GM12873 (cell line): ENCODE measurements around the gene F11R.

ENCODE experiments used
- CTCF ChIP-seq: IDR thresholded peaks from 2 replicates; pipeline ENCODE4 v1.5.1; 2012; ENCODE audit warnings: low read depth, mild to moderate bottlenecking, moderate library complexity, low read length, control low read depth; ENCODE audit not compliant: insufficient read depth; ENCODE audit errors: missing control alignments

The F11R gene

GRCh38 chr1:161018631-161018930 is 2.4 kb downstream of the F11R start:
- no peak for TF ChIP-seq CTCF

DNA sequence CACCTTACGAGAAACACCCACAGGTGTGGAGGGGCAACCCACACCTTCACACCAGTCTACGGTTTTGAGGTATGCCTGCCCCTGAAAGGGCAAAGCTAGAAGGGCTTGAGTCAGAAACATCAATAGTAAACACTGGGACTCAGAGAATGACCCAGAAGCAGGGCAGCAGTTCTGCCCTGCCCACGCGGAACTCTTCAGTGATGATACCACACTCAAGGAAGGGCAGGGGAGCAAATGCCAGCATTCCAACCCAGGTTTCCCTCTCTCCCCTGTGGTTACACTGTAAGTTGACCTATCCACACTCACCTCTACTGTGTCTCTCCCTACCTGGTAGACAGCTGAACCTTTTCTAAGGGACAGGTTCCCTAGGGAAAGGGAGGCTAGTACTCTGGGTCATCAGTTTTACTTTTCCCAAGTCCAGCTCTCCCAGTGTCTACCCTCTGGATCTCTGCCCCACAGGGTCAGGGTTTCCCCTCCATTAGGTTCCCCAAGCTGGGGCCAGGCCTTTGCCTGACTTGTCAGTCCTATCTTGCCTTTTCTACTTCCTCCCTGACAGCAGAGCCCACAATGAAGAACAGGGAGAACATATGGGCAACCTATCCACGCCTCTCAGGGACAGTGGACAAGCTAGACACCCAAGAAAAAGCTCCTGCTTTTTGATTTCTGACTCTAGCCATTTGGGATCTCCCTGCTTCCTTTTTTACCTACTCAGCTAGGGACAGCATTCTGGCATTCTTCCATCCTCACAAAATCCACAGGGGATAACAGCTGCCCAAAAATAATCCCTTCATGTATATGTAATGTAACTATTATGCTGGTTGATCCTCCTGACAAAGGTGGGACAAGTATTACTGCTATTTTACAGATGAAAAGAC is 3.0 kb downstream of the F11R start:
- TF ChIP-seq CTCF: no peak

- no peak for TF ChIP-seq CTCF
Observed at GRCh38 chr1:161013488-161014230, 7.3 kb downstream of the F11R start.

DNA sequence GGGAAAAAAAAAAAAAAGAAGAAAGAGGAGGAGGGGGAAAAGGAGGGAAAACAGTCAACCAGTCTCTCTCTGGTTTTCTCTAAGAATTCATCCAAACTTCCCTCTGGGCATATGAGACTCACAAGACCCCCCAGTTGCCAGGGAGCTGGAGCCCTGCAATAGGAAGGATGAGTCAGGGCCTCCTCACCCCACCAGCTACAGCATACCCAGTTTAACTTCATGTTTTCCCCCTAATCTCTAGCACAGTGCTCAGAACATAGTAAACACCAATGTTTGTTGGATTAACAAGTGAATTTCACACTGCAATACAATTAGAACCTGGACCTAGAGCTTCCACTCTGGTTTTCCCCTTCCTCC is 7.8 kb downstream of the F11R start:
- TF ChIP-seq CTCF: no peak

DNA sequence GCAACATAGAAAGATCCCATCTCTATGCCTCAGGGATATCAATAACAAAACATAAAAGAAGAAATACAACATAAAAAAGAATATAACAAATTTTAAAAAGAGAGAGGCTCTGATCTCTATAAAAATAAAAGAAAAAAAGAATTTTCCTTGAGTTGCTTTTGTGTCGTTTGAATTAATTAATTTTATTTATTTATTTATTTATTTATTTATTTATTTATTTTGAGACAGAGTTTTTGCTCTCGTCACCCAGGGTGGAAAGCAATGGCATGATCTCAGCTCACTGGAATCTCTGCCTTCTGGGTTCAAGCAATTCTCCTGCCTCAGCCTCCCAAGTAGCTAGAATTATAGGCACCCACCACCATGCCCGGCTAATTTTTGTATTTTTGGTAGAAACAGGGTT is 8.5 kb downstream of the F11R start:
- no peak for TF ChIP-seq CTCF

GRCh38 chr1:161009602-161010211 is 11.2 kb downstream of the F11R start:
- no peak for TF ChIP-seq CTCF

DNA sequence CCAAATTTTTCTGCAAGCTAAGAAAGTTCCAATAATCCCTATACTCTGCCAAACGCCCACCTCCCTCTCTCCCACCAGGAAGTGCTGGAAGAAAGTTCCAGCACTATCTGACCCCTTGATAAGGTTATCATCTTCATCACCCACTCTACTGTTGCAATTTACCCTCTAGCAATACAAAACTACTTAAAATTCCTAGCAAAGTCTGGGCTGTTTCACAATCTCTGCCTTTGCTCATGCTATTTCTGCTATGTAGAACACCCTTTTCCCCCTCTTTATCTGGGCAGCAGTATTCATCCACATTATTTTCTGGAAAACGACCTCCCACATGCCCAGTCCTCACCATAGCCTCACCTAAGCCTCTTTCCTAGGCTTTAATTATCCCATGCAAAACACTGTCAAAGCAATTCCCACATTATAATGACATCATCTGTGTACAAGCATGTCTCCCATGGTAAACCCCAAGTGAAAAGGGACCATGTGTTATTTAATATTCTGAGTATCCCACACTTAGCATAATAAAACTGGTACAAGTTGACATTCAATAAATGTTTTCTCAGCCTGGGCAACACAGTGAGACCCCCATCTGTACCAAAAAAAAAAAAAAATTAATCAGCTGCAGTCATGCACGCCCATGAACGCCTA is 12.0 kb downstream of the F11R start:
- TF ChIP-seq CTCF: no peak
